NCI-H1092 (cell line): ENCODE data around the gene IRAK1BP1.
"Not testable (repeated sequence)": the region's sequence is repeated elsewhere in the genome, so short reads cannot be mapped to it uniquely, and the experiment has no call there.

ENCODE experiments used
- DNase-seq: peaks from one replicate; lab custom pipeline; 2025; lab: John Stamatoyannopoulos, UW

The IRAK1BP1 gene

GRCh38 chr6:78867370-78868040, at the start of gene IRAK1BP1:
IRAK1BP1 (plus strand) TSS chr6:78867551; CDS start chr6:78867577, 26 bp downstream.
- DNase-seq = peak; percentile 75

GRCh38 chr6:78824045-78824444, 43.3 kb upstream of the IRAK1BP1 start:
- no peak for DNase-seq

GRCh38 chr6:78829407-78829806, 37.9 kb upstream of the IRAK1BP1 start:
- DNase-seq = no peak

GRCh38 chr6:78830805-78831204, 36.5 kb upstream of the IRAK1BP1 start:
- DNase-seq = no peak

- no peak for DNase-seq
Observed at GRCh38 chr6:78831492-78831891, 35.9 kb upstream of the IRAK1BP1 start.

- no peak for DNase-seq
Observed at GRCh38 chr6:78832091-78832808, 35.1 kb upstream of the IRAK1BP1 start.

GRCh38 chr6:78835817-78836216, 31.5 kb upstream of the IRAK1BP1 start:
- no peak for DNase-seq

GRCh38 chr6:78836598-78836997, 30.8 kb upstream of the IRAK1BP1 start:
- no peak for DNase-seq

- DNase-seq = no peak
Observed at GRCh38 chr6:78841111-78841510, 26.2 kb upstream of the IRAK1BP1 start.

GRCh38 chr6:78842953-78843352, 24.4 kb upstream of the IRAK1BP1 start:
- DNase-seq = no peak

GRCh38 chr6:78844899-78845298, 22.5 kb upstream of the IRAK1BP1 start:
- no peak for DNase-seq

- DNase-seq = no peak
Observed at GRCh38 chr6:78845567-78845966, 21.8 kb upstream of the IRAK1BP1 start.

GRCh38 chr6:78850621-78851020, 16.7 kb upstream of the IRAK1BP1 start:
- no peak for DNase-seq

GRCh38 chr6:78851156-78851555, 16.2 kb upstream of the IRAK1BP1 start:
- no peak for DNase-seq

GRCh38 chr6:78854546-78854945, 12.8 kb upstream of the IRAK1BP1 start:
- no peak for DNase-seq

- DNase-seq = not testable (repeated sequence)
Observed at GRCh38 chr6:78858339-78858938, 8.9 kb upstream of the IRAK1BP1 start.

- DNase-seq = no peak
Observed at GRCh38 chr6:78861509-78861908, 5.8 kb upstream of the IRAK1BP1 start.

- no peak for DNase-seq
Observed at GRCh38 chr6:78863576-78863975, 3.8 kb upstream of the IRAK1BP1 start.

GRCh38 chr6:78864957-78865356, 2.4 kb upstream of the IRAK1BP1 start:
- DNase-seq = no peak

GRCh38 chr6:78867020-78867369, 356 bp upstream of the IRAK1BP1 start:
- DNase-seq = no peak

GRCh38 chr6:78868116-78868515, 765 bp downstream of the IRAK1BP1 start:
- no peak for DNase-seq

GRCh38 chr6:78875505-78875904, 8.2 kb downstream of the IRAK1BP1 start:
- no peak for DNase-seq

GRCh38 chr6:78883651-78884050, 16.3 kb downstream of the IRAK1BP1 start:
- no peak for DNase-seq
